Activated naive CD8-positive, alpha-beta T cell treated with anti-CD3 and anti-CD28 coated beads, Interleukin-2, amount 50 U/mL, for 16 hours (primary cell): ENCODE data around the gene KRT7.
"Not testable (repeated sequence)": the region's sequence is repeated elsewhere in the genome, so short reads cannot be mapped to it uniquely, and the experiment has no call there.

Source experiments
- DNase-seq: peaks from one replicate; pipeline ENCODE4 v3.0.0-alpha.2; 2020; ENCODE audit warnings: low read depth, low spot score

The KRT7 gene

DNA sequence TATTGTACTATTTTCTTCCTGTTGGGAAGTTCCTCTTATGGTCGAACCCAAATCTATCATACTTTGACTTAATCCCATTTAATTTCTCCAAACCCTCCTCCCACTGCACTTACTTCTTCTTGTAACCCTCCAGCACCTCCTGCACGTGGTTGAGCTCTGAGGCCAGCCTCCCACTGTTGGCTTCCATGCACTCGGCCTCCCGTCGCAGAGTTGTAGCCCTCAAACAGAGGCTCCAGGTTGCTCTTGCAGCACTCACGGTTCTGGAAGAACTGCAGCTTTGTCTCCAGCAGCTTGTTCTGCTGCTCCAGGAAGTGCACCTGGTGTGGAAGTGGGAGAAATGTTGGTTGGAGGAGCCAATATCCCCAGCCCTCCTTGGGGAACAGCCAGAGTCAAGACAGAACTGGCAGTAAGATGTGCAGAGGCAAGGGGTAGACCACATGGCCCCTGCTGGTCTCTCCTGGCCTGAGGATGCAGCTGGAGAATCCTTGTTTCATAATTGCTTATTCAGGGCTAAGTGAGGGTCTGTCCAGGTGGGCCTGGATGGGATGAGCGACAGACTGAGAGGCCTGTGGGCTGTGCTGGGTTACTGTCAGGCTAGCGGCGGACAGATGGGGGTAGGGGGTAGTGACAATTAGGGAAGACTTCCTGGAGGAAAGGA is 23.0 kb downstream of the KRT7 start:
- no peak for DNase-seq

- no peak for DNase-seq
These were observed 23.5 kb downstream of the KRT7 start for GRCh38 chr12:52256584-52256935.

DNA sequence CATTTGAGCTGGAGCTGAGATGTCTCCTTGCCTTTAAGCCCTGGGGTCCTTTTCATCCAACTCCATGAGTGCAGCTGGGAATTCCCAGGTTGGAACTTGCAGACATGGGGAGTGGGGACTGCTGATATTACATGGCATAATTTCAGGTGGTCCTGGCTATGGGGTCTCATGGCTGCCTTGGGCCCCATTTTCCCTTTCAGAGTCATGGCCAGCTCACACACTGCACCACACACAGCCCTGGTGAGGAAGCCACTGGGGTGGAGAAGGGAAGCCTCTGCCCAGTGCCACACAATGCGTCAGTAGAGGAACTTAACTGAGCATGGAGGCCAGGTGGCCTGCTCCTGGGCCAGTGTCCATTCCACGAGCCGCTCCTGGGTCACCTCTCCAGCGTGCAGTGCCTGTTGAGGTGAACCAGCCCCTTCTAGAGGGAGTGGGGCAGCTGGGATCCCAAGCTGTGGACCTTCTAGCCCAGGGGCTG is 24.1 kb downstream of the KRT7 start:
- DNase-seq: no peak

DNA sequence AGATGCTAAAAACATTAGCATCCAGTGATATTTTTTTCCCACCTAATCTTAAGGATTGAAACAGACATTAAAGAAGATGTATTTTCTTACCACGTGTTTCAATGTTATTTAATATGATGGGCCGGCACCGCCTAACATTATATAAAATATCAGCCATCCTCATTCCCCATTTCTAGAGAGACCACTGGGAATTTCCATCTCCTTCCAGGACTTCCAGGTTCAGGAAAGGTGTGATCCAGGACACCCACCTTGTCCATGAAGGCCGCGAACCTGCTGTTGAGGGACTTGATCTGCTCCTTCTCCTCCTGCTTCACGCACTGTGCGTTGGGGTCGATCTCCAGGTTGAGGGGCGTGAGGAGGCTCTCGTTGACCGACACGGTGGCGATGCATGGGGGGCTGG is 24.9 kb downstream of the KRT7 start:
- DNase-seq: not testable (repeated sequence)

DNA sequence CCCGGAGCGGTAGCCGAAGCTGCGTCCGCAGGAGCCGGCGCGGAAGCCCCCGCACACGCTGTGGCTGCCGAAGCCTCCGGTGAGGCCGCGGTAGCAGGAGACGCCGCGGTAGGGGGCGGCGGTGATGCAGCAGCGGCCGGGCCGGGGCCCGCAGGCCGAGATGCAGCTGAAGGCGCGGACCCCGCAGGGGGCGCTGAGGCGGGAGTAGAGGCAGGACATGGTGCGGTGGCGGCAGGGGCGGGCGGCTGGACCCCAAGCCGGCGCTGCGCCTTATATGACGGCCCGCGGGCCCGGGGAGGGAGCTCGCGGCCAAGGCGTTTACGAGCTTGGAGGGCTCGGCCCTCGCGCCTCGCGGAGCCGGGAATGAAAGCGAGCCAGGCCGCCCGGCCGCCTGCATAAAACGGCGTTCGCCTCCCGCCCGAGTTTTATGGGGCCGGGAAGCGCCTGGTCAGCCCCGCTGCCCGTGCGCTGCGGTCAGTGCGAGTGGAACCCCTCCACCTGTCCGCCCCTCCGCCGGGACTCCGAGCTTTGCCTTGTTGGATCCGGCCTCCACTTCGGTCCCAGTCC is 25.4 kb downstream of the KRT7 start:
- DNase-seq: no peak

GRCh38 chr12:52259657-52260243 is 26.7 kb downstream of the KRT7 start:
- DNase-seq: no peak

DNA sequence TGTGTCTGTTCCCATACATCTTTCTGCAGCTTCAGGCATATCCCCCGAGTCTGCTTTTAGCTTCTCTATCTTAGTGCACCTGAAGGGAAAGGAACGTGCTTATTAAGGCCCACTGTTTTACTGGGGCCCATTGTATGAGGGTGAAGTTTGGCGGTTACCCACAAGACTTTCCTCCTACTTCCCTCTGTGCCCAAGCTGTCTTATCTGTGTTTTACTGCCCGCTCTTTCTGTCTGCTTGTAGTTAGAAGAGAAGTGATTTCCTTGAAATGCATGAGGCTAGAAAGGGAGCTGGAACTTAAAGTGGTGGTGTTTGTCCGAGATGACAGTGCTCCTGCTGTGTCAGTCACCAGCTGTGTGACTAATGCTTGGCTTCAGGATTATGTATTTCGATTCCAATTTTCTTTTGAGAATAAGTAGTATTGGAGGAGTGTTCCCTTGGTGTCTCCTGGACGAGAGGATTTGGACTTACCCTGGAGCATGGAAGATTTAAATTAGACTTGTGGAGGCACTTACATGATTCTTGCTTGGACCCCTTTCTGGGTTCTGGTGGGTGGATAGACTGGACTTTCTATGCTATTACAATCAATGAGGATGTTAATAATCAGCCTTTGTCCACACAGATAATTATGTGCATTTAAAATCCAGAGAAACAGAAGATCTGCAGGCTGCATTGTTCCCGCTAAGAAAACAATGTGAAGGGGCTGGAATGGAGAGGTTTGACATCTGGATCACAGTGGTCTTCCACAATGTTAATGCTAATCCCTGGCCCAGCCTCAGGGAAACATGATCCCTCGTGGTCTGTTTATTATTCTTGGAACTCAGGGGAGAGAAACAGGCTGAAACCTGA is 27.5 kb downstream of the KRT7 start:
- DNase-seq: no peak

DNA sequence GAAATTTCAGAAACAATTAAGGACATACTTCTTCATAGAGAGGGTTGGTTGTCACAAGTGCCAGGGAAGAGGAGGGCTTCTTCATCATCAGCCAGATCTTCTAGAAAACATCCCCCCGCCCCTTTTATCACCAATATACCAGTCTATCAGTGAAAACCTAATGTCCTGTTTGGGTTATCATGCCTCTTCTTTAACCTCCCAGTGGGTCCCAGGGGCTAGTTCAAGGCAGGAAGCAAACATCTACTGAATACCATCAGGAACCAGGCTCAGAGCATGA is 28.1 kb downstream of the KRT7 start:
- DNase-seq: no peak

DNA sequence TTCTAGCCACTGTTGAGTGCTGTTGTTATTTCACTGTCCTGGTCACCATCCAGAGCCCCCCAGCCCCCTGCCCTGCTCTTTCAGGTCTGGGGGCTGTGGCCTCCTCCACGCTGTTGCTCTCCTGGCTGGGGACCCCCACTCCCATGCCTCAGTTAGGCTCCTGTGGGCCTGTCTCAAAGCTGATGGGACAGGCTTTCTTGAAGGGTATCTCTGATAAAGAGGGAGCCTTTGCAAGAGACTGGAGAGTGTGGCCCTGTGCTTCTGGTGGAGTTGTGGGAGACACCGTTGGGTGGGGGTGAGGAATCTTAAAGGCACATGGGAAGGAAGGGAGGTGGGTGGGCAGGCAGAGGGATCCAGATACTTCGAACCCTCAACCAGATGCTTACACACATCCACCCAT is 29.2 kb downstream of the KRT7 start:
- DNase-seq: no peak

GRCh38 chr12:52263761-52264434 is 30.9 kb downstream of the KRT7 start:
- DNase-seq: no peak

DNA sequence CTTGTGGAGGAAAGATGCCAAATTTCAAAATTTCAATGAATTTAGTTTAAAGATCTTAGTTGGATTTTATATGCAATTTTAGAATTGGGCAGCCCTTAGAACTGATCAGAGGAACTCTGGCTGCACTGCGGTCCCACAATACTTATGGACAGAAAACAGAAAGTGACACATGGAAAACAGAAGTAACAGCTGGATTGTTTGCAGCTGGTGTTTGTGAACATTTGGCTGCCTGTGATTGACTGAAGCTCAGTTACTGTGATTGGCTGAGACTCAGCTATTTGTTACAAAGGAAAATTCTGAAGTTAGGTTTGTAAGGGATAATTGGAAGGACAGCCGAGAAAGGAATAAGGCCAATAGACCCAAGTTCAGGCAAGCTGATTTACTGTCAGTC is 31.4 kb downstream of the KRT7 start:
- DNase-seq: no peak

DNA sequence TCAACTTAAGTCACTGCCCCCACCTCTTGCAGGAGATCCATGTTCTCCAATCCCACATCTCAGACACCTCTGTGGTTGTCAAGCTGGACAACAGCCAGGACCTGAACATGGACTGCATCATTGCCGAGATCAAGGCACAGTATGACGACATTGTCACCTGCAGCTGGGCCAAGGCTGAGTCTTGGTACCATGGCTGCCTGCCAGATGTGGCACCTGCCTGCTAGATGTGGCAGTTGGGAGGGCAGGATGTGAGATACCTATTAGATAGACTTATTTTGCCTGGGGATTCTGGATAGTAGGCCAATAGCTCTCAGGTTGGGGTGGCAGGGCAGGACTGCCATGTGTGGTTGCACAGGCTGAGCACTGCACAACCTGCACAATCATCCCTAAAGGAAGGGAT is 33.5 kb downstream of the KRT7 start:
- no peak for DNase-seq

GRCh38 chr12:52267266-52267665 is 34.2 kb downstream of the KRT7 start:
- no peak for DNase-seq

DNA sequence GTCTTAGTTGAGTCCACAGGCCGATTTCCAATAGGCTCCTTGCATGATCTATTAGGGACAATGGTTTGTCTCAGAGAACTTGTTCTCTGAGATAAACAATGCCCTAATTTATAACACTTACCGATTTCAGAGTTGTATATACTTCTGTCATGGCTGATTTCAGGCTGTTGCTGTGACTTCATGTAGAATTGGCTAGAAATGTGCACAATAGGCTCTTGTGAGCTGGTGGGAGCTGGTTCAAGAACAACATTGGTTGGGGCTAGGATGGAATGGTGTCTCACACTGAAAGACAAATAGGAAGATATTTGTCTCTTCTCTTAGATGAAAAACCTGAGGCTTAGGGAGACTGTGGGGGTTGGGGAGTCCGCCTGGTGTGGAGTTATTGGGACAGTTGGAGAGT is 34.7 kb downstream of the KRT7 start:
- no peak for DNase-seq

DNA sequence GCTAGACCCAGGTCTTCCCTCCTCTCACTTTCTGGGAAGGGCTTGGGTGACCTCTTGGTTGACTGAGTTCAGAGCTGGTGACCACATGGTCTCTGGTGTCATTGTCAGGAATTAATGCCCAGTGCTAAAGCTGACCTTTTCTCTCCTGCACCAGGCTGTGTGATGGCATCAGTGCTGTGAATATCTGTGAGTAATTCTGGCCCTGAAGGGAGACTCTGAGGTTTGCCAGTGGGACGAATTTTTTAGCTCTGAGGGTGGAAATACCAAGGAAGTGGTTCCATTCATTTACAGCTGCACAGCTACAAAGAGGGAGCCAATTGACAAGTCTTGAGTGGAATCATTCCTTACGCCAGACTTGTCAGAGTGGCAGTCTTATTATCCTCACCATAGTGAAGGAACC is 35.2 kb downstream of the KRT7 start:
- DNase-seq: no peak

GRCh38 chr12:52270541-52271070 is 37.6 kb downstream of the KRT7 start:
- no peak for DNase-seq

GRCh38 chr12:52271158-52271557 is 38.1 kb downstream of the KRT7 start:
- no peak for DNase-seq

DNA sequence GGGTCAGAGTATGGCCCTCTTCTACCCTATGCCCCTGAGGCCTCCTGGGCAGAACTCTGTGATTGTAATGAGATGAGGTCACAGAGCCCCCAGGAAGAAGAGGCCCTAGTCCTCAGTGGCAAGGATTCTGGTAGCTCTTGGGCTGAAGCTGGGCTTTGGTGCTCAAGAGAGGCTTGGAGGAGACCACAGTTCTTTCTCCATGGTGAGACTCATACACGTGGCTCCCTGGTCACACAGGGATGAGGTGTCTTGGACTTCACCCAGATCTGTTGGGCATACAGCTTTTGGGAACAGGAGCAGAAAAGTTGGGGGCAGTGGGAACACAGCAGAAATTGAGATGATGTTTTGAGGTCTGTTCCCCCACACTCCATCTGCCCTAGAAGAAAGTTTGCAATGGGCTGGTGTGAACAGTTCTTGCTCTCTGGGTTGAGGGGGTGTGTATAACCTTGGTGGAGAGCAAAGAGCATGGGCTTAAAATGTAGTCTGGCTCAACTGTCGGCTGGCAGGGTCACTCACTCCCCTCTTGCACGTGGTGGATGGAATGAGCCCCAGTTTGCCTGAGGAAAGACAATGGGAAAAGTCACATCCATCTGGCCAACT is 41.6 kb downstream of the KRT7 start, which contains the start of gene KRT86:
TSS of gene KRT86 (plus strand) at position 125 of the 600 bp plus-strand sequence. CDS start 27,272 bp downstream, outside the sequence.
- no peak for DNase-seq

DNA sequence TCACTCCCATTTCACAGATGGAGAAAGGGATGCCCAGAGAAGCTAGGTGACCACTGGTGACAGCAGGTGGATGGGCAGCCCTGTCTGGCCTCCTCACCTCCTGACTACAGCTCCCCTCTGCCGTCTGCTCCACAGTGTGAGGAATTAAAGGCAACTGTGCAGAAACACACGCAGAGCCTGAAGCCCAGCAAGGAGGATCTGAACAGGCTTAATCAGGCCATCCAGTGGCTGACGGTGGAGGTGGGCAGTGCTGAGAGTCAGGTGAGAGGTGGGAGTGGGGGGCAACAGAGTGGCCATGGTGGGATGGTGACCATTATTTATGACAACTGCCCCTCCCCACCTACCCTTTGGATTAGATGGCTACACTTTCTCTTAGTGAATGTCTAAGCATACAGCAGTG is 42.6 kb downstream of the KRT7 start:
- no peak for DNase-seq

DNA sequence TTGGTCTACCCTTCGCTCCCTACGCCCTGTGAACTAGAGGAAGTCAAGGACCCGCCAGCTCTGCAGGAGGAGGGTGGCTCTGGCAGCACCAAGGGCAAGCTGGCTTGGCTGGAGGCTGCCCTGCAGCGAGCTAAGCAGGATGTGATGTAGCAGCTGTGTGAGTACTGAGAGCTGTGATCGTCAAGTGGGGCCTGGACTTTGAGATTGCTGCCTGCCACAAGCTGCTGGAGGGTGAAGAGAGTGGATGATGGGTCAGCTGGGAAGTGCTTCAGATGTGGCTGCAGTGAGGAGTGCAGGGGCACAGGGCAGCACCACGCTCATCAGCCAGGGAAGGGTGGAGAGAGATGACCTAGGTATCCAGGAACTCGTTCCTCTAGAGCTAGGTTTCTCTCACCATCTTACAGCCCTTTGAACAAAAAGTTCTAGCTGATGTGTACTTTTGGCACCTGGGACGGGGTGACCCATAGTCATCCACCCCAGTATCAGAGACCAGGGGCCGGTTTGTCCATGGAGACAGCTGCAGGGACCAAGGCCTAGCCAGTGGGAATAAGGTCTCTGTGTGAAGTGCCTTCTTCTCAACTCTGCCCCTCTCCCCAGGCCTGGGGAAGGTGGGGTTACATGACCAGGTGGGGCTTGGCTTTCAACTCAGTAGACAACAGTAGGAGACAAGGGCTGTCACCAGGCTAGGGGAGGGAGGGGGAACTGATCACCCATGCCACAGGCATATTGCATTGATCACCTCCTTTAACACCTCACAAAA is 44.6 kb downstream of the KRT7 start:
- DNase-seq: no peak
